ENCODE measurements around the gene SLC29A4.
"Not testable (repeated sequence)": the region's sequence is repeated elsewhere in the genome, so short reads cannot be mapped to it uniquely, and the experiment has no call there.

SLC29A4 gene

DNA sequence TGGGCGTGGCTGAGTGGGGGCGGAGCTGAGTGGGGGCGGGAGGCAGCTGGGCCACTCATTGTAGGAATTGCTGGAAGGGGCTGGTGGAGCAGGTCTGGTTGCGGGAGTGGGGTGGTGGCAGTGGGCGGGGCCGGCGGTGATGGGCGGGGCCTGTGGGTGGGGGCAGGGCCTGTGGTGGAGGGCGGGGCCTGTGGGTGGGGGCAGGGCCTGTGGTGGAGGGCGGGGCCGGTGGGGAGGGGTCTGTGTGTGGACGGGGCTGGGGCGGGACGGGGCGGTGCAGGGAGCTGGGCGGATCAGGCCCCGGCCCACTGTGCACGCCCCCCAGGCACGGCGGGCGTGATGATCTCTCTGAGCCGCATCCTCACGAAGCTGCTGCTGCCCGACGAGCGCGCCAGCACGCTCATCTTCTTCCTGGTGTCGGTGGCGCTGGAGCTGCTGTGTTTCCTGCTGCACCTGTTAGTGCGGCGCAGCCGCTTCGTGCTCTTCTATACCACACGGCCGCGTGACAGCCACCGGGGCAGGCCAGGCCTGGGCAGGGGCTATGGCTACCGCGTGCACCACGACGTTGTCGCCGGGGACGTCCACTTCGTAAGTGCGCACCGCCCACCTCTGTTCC, 14.0 kb downstream of the SLC29A4 start:
- DNase-seq = peak; percentile 42 to 46

DNA sequence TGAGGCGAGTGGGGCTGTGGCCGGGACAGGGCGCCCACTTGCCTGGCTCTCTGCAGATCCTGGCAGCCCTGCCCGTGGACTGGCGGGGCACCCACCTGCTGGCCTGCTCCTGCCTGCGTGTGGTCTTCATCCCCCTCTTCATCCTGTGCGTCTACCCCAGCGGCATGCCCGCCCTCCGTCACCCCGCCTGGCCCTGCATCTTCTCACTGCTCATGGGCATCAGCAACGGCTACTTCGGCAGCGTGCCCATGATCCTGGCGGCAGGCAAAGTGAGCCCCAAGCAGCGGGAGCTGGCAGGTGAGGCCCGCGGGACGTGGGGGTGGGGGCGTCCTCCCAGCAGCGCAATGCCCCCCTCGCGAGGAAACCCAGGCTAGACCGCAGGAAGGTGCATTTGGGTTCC, 17.6 kb downstream of the SLC29A4 start:
- no peak for DNase-seq

DNA sequence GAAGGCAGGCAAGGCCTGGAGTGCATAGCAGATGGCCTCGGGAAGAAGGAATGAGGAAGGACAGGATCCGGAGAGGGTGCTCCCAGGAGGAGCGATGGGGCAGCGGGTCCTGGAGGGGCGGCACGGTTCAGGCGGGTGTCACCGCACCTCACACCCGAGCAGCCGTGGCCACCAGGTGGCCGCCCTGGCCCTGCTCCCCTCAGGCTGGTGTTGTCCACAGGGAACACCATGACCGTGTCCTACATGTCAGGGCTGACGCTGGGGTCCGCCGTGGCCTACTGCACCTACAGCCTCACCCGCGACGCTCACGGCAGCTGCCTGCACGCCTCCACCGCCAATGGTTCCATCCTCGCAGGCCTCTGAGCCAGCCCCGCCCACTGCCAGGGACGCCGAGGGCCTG, 19.8 kb downstream of the SLC29A4 start:
- no peak for DNase-seq

DNA sequence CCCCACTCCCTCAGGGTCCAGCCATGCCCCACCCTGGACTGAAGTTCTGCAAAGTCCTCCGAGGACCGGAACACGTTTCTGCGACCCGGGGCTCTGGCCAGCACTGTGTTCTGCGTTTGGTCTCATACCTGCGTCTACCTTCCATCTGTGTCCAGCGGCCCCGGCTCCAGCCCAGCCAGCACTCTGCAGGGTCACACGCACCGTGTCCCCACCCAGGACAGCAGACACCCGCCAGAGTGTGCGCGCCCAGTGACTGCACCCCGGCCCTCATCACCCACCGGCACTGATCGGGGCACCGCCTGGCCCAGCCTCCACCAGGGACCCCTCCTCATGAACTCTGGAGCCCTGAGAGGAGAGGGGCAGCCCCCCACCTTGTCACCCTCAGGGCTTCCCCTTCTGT, 20.3 kb downstream of the SLC29A4 start:
- no peak for DNase-seq

DNA sequence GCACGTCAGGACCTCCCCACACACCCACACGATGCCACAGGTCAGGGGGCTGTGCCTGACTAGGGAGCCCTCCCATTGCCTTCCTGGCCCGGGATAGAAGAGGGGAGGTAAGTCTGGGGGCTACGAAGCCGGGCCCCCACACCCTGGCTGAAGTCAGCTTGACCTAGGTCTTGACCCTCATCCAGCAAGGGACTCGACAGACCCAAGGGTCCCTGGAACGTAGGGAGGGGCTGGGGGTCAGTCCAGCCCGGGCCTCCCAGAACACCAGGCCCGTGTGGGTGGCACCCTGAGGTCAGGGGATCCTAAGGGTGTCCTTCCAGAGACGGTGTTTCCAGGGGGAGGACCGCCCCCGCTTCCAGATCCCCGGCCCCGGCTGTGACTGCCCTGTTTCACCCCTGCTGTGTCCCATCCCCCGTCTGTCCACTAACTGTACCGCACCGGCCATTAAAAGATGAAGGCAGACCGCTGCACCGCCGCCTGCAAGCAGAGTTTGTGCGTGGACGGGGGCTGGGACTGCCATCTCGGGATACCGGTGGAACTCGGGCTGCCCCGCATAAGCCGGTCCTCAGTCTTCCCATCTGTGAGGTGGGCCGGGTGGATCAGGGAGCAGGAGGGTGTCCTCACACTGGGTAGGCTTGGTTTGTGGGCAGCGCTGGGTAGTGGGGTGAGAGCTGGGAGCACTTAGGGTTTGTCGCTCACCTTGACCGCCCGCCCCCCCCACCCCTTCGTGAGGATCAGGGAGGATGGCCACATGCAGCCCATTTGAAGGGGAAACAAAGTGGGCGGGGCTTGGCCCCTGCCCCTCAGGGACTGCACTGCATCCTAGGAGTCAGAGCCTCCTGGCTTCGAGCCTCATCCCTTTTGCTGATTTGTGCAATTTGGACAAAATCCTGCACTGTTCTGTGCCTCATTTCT, 21.1 kb downstream of the SLC29A4 start:
- DNase-seq = no peak

DNA sequence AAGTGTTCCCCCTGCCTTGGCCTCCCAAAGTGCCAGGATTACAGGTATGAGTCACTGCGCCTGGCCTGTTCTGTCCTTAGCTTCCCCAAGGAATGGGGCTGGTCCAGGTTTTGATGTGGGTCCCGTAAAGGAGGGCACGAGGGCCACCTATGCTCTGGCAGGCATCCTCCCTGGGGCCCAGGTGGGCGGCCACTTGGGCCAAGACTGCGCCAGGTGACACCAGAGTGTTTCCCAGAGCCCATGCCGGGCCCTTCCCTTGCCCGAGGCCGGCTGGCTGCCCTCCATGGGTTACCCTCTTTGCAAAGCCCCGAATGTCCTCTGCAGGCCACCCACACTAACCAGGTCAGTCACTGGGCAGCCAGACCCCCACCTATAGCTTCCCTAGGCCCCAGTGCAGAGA, 22.3 kb downstream of the SLC29A4 start:
- DNase-seq = not testable (repeated sequence)

DNA sequence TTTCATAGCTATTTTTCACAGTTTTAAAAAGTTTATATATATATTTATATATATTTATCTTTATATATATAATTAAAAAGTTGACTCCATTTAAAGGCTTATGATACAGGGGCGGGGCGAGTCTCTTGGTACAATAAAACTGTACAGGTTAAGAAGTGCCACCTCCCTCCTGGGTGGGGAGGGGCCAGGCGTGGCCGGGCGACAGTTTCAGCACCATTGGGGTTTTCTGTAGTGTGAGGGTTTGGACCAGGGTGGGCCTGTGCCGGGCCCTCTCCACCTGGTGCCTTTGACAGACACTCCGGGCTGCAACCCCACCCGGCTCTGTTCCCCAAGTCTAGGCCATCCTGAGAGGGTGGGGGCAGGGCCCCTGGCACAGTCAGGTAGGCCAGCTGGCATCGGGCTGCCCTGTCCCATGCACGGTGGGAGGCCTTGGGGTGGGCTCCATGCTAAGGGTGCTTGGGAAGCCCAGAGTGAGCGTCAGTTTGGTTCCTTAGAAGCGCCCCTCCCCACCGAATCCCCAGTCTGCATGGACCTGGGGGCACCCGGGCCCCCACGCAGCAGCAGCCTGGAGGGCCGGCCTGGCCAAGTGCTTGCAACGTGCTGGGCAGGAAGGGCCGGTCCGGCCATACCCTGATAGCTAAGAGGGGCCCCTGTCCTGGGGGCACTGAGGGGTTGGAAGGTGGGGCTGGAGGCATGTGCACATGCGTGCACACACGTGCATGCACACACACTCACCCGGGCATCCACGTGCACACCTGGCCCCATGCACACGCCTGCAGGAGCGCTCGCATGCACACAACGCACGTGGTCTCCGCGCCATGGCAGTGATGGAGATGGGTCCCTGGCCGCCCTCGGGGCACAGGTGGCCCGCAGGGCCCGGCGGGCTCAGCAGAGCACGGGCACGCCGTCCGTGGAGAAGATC, 24.7 kb downstream of the SLC29A4 start:
- not testable (repeated sequence) for DNase-seq

DNA sequence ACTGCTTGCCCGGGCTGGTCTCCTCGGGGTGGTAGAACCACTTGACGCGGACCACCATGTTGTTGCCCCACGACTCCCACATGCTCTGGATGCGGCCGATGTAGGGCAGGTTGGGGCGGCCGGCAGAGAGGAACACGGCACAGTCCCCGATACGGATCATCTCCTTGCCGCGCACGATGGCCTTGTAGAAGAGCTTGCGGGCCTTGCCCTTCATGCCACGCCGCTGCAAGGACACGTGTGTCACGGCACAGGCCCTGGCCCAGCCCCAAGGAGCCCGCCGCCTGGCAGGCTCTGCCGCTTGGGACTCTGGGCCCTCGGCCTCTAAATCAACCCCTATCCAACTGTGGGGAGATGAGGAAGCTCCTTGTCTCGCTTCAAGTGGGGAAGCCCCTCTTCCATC, 26.4 kb downstream of the SLC29A4 start:
- DNase-seq = no peak

DNA sequence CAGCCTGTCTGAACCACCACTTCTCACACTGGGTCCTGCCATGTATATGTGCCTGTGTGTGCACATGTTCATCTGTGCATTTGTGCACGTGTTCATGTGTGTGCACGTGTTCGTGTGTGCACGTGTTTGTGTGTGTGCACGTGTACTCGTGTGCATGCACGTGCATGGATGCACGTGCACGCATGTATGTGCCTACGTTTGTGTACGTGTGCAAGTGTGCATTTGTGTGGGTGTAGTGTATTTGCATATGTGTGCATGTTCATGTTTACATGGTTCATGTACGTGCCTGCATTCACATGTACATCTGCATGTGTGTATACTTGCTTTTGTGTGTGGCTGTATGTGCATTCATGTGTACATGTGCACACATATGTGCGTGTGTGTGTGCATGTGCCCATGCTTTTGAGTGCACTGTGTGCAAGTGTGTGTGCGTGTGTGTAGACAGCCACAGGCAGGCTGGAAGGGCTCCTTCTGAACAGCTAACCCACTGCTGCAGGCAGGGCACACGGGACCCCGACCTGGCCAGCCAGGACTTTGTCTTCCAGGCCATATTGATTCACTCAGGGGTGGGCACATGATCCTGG, 28.2 kb downstream of the SLC29A4 start:
- DNase-seq = no peak

DNA sequence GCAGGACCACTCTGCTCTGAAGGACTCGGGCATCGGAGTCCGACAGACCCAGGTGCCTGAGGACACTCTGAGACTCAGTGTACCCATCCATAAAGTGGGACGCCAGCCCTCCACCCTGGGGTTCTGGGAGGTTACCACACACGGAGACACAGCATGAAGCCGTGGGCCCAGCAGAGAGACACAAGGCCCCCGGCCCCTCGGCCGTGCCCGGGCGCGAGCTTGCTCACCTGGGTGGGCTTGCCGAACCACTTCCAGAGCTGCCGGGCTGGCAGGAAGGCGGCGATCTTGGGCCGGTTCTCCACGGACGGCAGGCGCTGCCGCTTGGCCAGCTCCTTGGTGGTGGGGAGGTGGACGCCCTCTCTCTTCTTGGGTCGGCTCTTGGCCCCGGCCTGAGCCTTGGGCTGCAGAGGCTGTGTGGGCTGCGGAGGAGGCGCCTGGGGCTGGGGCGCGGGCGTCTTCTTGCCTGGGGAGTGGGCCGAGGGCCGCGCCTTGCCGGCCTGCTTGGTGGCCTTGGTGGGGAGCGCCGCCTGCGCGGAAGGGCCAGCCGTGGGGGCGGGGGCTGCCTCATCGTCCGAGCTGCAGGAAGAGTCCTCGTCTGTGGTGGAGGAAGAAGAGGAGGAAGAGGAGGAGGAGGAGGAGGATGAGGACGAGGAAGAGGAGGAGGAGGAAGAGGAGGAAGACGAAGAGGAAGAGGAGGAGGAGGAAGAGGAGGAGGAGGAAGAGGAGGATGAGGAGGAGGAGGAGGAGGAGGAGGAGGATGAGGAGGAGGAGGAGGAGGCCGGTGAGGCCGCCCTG, 29.7 kb downstream of the SLC29A4 start:
- DNase-seq = not testable (repeated sequence)

DNA sequence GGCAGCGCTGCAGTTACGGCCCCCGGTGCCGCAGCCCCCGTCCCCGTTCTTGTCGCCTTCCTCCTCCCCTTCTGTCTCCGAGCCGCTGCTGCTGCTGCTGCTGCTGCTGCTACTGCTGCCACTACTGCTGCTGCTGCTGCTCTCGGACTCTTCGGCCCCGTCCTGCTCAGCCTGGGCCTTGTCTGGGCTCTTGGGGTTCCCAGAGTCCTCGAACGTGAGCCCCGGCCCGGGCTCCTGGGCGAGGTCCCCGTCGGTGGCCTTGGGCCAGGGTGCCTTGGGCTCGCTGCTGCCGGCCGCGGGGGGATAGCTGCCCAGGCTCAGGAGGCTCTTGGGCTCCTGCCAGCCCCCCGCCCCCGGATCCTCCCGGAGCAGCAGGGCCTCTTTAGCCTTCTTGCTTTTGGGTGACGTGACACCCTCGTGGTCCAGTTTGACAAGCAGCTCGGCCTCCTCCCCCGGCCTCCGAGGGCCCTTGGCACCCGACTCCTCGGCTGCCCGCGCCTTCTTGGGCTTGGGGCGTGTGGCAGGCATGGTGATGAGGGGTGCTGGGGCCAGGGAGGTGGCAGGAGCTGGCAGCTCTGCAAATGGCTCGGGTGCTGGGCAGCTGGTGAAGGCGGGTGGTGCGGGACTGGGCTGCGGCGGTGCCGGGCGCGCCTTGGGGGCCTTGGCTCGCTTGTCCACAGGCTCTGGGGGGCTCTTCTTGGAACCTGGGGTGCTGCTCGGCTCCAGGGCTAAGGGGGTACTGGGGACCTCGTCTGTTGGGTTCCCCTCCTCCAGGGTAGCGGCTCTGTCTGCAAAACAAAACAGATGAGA, 30.5 kb downstream of the SLC29A4 start:
- not testable (repeated sequence) for DNase-seq

DNA sequence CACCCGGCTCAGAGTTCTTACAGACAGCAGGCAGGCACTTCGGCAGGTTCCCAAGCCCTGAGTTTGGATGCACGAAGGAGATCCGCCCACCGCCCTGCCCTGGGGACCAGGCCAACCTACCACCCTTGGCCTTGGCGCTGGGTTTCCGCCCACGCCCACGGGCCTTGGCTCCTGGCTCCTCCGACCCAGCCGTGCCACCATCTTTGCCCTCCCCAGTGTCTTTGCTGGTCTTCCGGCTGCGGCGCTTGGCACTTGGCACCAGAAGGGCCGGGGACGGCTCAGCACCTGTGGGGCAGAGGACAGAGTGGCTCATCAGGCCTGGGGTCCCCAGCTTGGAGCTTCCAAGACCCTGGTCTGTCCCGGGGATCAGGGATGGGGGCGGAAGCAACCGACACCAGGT, 32.1 kb downstream of the SLC29A4 start:
- DNase-seq = no peak

DNA sequence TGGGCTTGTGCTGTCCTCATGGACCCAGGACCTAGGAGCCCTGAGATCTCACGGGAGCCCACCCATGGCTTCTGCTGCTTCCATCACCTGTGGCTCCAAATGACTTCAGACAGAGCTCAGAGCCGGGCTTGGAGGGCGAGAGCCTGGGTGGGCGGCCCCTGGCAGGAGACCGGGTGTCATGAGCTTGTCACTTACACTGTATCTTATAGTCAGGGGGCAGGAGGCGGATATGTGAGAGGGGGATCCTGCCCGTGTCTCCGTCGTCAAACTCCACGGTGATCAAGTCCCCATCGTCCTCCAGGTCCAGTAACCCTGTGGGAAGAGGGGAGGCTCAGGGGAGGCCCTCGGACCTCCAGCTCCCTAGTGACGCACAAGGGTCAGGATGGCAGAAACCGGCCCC, 33.0 kb downstream of the SLC29A4 start:
- no peak for DNase-seq

DNA sequence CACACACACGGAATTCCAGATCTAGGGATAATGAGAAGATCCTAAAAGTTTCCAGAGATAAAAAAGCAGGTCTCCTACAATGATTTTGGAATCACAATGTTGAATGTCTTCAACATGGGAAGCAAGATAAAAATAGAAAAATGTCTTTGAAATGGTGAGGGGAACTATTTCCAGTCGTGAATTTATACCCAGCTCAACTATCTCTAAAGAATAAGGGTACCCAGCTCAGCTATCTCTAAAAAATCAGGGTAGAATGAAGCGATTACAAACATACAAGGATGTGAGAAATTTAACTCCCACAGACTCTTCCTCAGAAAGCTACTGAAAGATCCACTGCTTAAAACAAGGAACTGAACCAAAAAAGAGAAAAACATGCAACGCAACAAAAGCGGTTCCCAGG, 35.9 kb downstream of the SLC29A4 start:
- DNase-seq = not testable (repeated sequence)

DNA sequence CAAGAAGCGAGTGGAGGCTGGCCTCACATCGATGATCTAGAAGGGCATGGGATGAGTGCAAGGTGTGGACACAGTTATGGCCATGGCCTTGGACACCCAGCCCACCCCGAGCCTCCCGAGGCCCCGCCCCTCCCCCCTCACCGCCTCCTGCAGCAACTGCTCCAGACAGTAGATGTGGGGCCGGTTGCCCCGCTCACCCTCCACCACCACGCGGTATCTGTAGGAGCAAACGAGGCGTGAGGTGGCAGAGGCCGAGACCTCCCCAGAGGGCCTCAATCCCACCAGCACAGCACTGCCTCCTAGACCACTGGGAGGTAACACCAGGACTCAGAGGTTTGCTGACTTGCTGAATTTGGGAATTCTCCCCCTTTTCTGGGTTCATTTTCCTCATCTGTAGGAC, 37.6 kb downstream of the SLC29A4 start:
- no peak for DNase-seq

DNA sequence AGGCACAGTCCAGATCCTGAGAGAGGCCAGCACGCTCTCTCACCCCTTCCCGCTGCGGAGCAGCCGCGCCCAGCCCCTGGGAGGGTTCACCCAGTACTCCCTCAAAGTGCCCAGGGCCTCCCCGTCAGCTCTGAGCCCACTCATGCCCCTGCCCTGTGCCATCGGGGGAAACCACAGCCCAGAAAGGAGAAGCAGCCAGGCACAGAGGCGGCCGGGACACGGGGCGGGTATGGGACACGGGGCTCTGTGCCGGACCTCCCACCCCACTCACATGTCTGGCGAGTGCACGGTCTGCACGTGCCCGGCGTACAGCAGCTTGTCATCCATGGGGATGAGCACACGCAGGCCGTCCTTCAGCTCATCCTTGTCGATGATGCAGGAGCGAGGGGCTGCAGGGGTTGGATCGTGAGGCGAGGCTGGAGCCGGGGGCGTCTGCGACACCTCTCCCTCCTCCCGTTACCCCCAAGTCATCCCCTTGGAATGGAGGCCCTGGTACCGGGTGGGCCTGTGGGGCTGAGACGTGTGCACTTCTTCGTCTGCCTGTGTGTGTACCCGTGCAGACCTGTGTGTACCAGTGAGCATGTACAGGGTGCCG, 38.2 kb downstream of the SLC29A4 start:
- no peak for DNase-seq

DNA sequence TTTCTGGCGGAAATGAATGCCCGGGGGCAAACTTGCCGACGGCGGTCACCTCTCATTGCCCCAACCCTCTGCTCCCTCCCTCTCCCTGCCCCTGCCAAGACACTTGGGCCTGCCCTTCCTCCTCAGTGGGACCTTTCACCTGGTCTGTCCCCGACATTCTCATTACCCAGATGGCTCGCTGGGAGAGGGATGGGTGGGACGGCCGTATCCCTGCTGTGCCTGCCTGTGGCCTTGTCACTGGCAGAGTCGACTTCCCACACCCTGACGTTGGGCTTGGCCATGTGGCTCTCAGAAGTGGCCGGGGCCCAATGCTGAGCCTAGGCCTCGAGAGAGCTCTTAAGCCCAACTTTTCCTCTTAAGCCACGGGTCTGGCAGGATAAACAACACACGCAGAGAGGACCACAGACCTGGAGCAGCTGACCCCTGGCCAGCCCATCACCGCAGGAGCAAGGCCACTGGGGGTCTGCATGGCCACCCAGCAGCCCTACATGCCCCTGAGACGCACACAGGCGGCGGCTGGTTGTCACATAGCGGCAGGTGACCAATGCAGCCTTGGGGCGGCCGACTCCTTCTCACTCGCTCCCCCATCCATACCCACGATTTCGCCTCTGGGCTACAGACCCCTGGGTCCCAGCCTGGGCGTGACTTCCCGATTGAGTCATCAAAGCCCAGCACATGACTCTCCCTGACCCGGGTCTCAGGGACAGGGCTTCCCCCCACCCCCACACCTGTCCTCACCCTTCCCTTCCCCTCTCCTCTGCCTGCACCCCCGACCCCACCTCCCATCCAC, 40.1 kb downstream of the SLC29A4 start:
- DNase-seq = no peak

DNA sequence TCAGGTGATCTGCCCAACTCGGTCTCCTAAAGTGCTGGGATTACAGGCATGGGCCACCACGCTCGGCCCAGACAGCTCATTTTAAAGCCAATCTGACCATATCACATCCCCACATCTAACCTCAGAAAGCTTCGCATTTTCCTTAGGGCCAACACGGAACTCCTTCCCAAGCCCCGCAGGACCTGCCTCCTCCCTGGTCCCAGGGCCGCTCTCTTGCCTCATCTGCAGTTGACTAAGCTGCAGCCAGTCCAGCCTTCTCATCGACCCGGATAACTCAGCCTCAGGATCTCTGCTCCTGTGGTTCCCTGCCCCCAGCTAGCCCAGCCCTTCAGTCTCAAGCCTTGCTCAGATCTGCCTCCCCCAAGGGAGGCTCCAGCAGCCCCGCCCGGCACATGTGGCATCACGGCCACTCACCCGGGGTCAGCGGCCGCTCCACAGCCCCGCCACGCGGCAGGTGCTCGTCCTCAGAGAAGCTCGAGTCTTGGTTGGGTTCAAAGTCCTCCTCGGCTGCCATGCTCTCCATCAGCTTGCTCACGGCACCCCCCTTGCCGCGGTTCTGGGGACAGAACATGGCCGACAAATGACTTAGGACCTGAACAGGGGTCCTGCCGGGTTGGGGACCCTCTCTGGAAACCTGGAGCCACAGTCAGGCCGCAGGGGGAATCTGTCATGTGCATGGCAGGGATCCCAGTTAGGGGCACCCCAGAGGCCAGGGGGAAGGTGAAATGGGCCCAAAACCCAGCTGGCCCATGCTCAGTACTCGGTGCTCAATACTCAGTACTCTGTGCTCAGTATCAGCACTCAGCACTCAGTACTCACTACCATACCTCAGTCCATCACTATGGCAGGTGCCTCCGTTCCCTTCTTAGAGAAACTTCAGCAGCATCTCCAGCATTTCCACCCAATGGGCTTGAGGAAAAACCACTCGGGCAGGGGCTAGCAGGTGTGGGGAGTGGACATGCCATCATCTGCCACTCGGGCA, 41.3 kb downstream of the SLC29A4 start:
- DNase-seq = not testable (repeated sequence)

DNA sequence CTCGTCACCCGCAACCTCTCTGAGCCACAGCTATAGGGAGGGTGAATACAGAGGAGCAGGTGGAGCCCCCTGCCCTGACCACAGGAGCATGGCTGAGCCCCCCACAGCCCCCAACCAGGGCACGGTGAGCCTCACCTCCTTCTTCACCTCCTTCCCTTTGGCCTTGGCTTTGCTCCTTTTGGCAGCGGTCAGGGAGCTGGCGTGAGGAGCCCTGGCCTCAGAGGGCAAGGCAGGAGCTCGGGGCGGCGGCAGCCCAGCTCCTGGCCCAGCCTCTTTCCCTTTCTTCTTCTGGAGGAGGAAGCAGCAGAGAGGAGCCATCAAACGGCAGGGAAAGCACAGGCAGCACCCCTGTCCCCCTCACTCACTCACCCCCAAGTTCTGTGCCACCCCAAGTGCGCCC, 42.2 kb downstream of the SLC29A4 start:
- DNase-seq = no peak
